Suprapubic skin (tissue), 4 donors: ENCODE results near the gene KLRK1. TPM values are rescaled to one million over a fixed set of nuclear protein-coding genes. Genes with fewer than 3 reads are reported as not detected.
"Not testable (repeated sequence)": the region's sequence is repeated elsewhere in the genome, so short reads cannot be mapped to it uniquely, and the experiment has no call there.

ENCODE experiments used
- DNase-seq, 2 donors: peaks; one replicate each; pipeline ENCODE4 v3.0.0-alpha.2; 2019; ENCODE audit warnings: low spot score in 2 of 2
- H3K27ac ChIP-seq: fragments of 200-600 bp; sonication (generic); one replicate; pipeline ENCODE4 v1.5.1; 2019
- H3K27me3 ChIP-seq: fragments of 200-600 bp; sonication (generic); one replicate; pipeline ENCODE4 v1.5.1; 2019
- H3K36me3 ChIP-seq: fragments of 200-600 bp; sonication (generic); one replicate; pipeline ENCODE4 v1.5.1; 2019
- H3K4me1 ChIP-seq: fragments of 200-600 bp; sonication (generic); one replicate; pipeline ENCODE4 v1.5.1; 2019
- H3K4me3 ChIP-seq: fragments of 200-600 bp; sonication (generic); one replicate; pipeline ENCODE4 v1.5.1; 2019; ENCODE audit warnings: mild to moderate bottlenecking
- H3K9me3 ChIP-seq: fragments of 200-600 bp; sonication (generic); one replicate; pipeline ENCODE4 v1.5.1; 2019
- CTCF ChIP-seq, 2 donors: fragments of 200-600 bp in 1 of 2; fragments of 450-650 bp in 1 of 2; sonication (generic) in 1 of 2; IDR thresholded peaks; one replicate each; pipeline ENCODE4 v1.5.1; 2016 to 2019; ENCODE audit warnings: antibody characterized with exemption in 2 of 2, mild to moderate bottlenecking in 1 of 2, moderate library complexity in 1 of 2
- EP300 ChIP-seq: sonication (generic); formaldehyde crosslinking; IDR thresholded peaks from one replicate; pipeline ENCODE4 v1.6.1; 2017; ENCODE audit warnings: antibody characterized with exemption
- POLR2A ChIP-seq, 2 donors: fragments of 450-650 bp; IDR thresholded peaks; one replicate each; pipeline ENCODE4 v1.6.1; 2017; ENCODE audit warnings: antibody characterized with exemption in 2 of 2, mild to moderate bottlenecking in 2 of 2, moderate library complexity in 2 of 2
- POLR2AphosphoS5 ChIP-seq, 3 donors: sonication (generic); formaldehyde crosslinking; IDR thresholded peaks; one replicate each; pipeline ENCODE4 v1.6.1; 2017; ENCODE audit warnings: antibody characterized with exemption in 3 of 3
- WGBS: methylation state at CpG from one replicate; pipeline ENCODE4 v1.1.5; 2018; 5-methylcytosine and 5-hydroxymethylcytosine counted together
- total RNA-seq, 4 donors: library from RNA; depleted of rRNA; stranded (reverse); fragments of >200 nt; gene quantifications; one replicate each; pipeline ENCODE4 v1.1.0, GENCODE V29; 2016

Gene KLRK1
- total RNA-seq = 1 to 10 TPM in 1 of 4 donors, under 1 TPM in 1, not detected in 2; 0.51 to 4.3 TPM

- Histone ChIP-seq H3K4me1 (peaks cover 2% of the 10 kb centered on the region), H3K9me3 (no peaks in the 10 kb centered on the region), H3K27ac (no peak within 1 kb of the TSS), H3K27me3 (no peaks in the 10 kb centered on the region), H3K4me3 (no peak within 1 kb of the TSS), H3K36me3 (no peaks in the 10 kb centered on the region)
- no peak for DNase-seq
- no peak for TF ChIP-seq POLR2AphosphoS5 (IDR thresholded peaks at IDR 0.05)
- no peak for TF ChIP-seq CTCF (IDR thresholded peaks at IDR 0.05)
- no peak for TF ChIP-seq POLR2A (IDR thresholded peaks at IDR 0.05)
- TF ChIP-seq EP300 = no peak
- 88% methylated on average over 1 of the region's 1 CpG for WGBS
Observed at GRCh38 chr12:10389904-10390303, at the start of gene KLRK1. KLRK1 (minus strand) TSS chr12:10390041; CDS start chr12:10388810, 1,231 bp downstream.

DNA sequence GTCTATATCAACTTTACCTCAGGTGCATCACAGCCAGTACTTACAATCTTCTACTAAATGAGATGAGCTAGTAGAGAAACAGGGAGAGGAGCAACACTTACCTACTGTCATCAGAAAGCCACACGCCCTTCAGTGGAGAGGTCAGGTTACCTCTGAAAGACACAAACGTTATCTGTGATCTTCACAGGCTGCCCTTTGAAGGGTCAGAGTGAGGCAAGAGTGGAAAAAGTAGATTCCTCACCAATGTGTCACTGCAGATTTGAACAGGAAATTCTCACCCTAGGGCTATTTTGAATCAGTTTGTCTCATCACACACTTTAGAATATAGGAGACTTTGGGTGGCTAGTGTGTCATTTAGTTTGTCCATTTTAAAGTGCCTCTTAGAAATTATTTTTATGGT, 47.8 kb upstream of the KLRK1 start:
- H3K36me3 ChIP-seq, H3K9me3 ChIP-seq, H3K4me1 ChIP-seq, H3K27ac ChIP-seq, H3K27me3 ChIP-seq, H3K4me3 ChIP-seq, DNase-seq: not testable (repeated sequence)
- WGBS = 0% methylated on average over 1 of the region's 2 CpGs

DNA sequence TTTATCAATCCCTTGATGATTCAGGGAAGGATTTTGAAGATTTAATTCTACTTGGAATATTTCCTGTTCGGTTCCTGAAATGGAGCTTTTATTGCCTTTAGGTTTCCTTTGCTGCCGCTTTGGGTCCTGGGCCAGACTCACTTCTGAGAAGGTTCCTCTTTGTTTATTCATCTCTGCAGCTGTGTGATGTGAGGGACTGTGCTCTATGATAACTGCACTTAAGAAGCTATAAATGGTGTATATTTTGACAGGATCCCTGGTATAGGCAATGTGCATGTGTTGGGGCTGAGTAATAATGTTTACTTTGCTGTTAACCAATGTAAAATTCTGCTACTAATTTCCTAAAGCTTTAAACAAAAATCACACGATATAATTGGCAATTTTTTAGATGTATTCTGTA, 46.0 kb upstream of the KLRK1 start, which contains the start of gene KLRC2:
Gene KLRC2 (minus strand): TSS at position 195 of the 400 bp plus-strand sequence. CDS start 24 bp downstream, at position 171.
- not testable (repeated sequence) for H3K4me3 ChIP-seq, H3K27ac ChIP-seq, DNase-seq, H3K36me3 ChIP-seq, H3K9me3 ChIP-seq, H3K27me3 ChIP-seq, H3K4me1 ChIP-seq
- 63% methylated on average over 3 of the region's 3 CpGs for WGBS

DNA sequence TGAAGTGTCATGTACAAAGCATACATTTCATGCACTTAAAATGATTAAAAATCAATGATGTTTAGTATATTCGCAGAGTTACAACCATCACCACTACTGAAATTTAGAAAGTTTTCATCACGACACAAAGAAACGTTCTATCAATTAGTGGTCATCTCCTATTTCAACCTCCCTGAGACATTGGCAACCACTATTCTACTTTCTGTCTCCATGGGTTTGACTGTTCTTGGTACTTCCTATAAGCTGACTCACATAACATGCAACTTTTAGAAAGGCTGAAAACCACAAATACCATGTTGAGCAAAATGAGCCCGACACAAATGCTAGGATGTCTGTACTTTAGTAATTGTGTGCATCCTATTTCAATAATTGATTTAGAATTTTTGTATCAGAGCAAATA, 40.8 kb upstream of the KLRK1 start:
- not testable (repeated sequence) for H3K36me3 ChIP-seq, H3K27ac ChIP-seq, H3K27me3 ChIP-seq, H3K9me3 ChIP-seq, H3K4me3 ChIP-seq, H3K4me1 ChIP-seq, DNase-seq
- 90% methylated on average over 4 of the region's 4 CpGs for WGBS

GRCh38 chr12:10425938-10426337, 36.1 kb upstream of the KLRK1 start:
- H3K27ac ChIP-seq, H3K9me3 ChIP-seq, H3K27me3 ChIP-seq, H3K36me3 ChIP-seq, H3K4me1 ChIP-seq, DNase-seq, H3K4me3 ChIP-seq: not testable (repeated sequence)
- 85% methylated on average over 7 of the region's 8 CpGs for WGBS

- DNase-seq, H3K36me3 ChIP-seq, H3K27ac ChIP-seq, H3K4me3 ChIP-seq, H3K9me3 ChIP-seq, H3K27me3 ChIP-seq, H3K4me1 ChIP-seq: not testable (repeated sequence)
- WGBS = no CpG with 5 or more reads among the region's 1 CpG
Observed at GRCh38 chr12:10424260-10424899, 34.5 kb upstream of the KLRK1 start.

GRCh38 chr12:10422159-10422558, 32.3 kb upstream of the KLRK1 start:
- not testable (repeated sequence) for H3K36me3 ChIP-seq, H3K4me1 ChIP-seq, H3K4me3 ChIP-seq, H3K27me3 ChIP-seq, H3K9me3 ChIP-seq, H3K27ac ChIP-seq, DNase-seq
- 17% methylated on average over 2 of the region's 3 CpGs for WGBS

- H3K9me3 ChIP-seq, H3K27me3 ChIP-seq, H3K36me3 ChIP-seq, H3K4me3 ChIP-seq, H3K4me1 ChIP-seq, DNase-seq, H3K27ac ChIP-seq: not testable (repeated sequence)
- WGBS = 29% methylated on average over 1 of the region's 1 CpG
Observed at GRCh38 chr12:10420334-10420733, 30.5 kb upstream of the KLRK1 start, which contains the start of gene KLRC3. KLRC3 (minus strand) TSS chr12:10420595; CDS start chr12:10420550, 45 bp downstream.

DNA sequence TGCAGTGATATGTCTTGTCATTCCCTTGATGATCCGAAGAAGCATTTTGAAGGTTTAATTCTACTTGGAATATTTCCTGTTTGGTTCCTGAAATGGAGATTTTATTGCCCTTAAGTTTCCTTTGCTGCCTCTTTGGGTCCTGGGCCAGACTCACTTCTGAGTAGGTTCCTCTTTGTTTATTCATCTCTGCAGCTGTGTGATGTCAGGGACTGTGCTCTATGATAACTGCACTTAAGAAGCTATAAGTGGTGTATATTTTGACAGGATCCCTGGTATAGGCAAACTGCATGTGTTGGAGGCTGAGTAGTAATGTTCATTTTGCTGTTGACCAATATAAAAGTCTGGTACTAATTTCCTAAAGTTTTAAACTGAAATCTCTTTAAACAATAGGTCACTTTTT, 19.6 kb upstream of the KLRK1 start, which contains the start of gene KLRC4:
Gene KLRC4 (minus strand): TSS at position 366 of the 400 bp plus-strand sequence. CDS start 182 bp downstream, at position 184.
- Histone ChIP-seq H3K27me3 (no peaks in the 10 kb centered on the region), H3K36me3 (no peaks in the 10 kb centered on the region), H3K27ac (no peak within 1 kb of the TSS), H3K4me1 (no peaks in the 10 kb centered on the region), H3K4me3 (peak within 1 kb of the TSS; percentile 5), H3K9me3 (no peaks in the 10 kb centered on the region)
- no peak for DNase-seq
- TF ChIP-seq EP300 (no peak), POLR2A (IDR thresholded peaks at IDR 0.05) (no peak), POLR2AphosphoS5 (IDR thresholded peaks at IDR 0.05) (no peak), CTCF (IDR thresholded peaks at IDR 0.05) (no peak)
- 26% methylated on average over 1 of the region's 1 CpG for WGBS
